K562 (cell line): ENCODE data around the gene GARIN5B. TPM values are rescaled to one million over a fixed set of nuclear protein-coding genes. Genes with fewer than 3 reads are reported as not detected.

Source experiments
- ATF1 ChIP-seq, 2 experiments: fragments of 450-650 bp in 1 of 2; IDR thresholded peaks; 2 replicates each; pipeline ENCODE4 v1.6.1; 2016; ENCODE audit warnings: missing compliant biosample characterization in 1 of 2, missing genetic modification characterization in 1 of 2
- CTBP1 ChIP-seq: fragments of 450-650 bp; IDR thresholded peaks from 2 replicates; pipeline ENCODE4 v1.6.1; 2016; ENCODE audit warnings: borderline replicate concordance
- HDGF ChIP-seq: fragments of 450-650 bp; IDR thresholded peaks from 2 replicates; pipeline ENCODE4 v1.6.1; 2016
- HOXB6 ChIP-seq: fragments of 250-450 bp; sonication (Bioruptor Pico); IDR thresholded peaks from 2 replicates; pipeline ENCODE4 v1.5.1; 2022; ENCODE audit warnings: mild to moderate bottlenecking, borderline replicate concordance
- MGA ChIP-seq: fragments of 450-650 bp; IDR thresholded peaks from 2 replicates; pipeline ENCODE4 v1.6.1; 2016; ENCODE audit warnings: mild to moderate bottlenecking, moderate library complexity
- NR2C1 ChIP-seq, 2 experiments: fragments of 450-650 bp; IDR thresholded peaks; 2 replicates each; pipeline ENCODE4 v1.6.1; 2017; ENCODE audit warnings: mild to moderate bottlenecking in 2 of 2, antibody characterized with exemption in 1 of 2, inconsistent platforms in 1 of 2, missing compliant biosample characterization in 1 of 2, missing genetic modification characterization in 1 of 2
- PBX2 ChIP-seq, 2 experiments: IDR thresholded peaks in 1 of 2; conservative IDR thresholded peaks in 1 of 2; 2 replicates each; pipeline ENCODE4 v1.6.1; 2016; ENCODE audit warnings: low read depth in 2 of 2, mild to moderate bottlenecking in 1 of 2, missing compliant biosample characterization in 1 of 2, missing genetic modification characterization in 1 of 2, moderate library complexity in 1 of 2
- PCBP1 ChIP-seq: fragments of 200-400 bp; formaldehyde crosslinking; IDR thresholded peaks from 2 replicates; pipeline ENCODE4 v1.6.1; 2018; ENCODE audit warnings: mild to moderate bottlenecking, low read depth, low read length; ENCODE audit not compliant: poor library complexity, severe bottlenecking
- TAF7 ChIP-seq: fragments of 450-650 bp; IDR thresholded peaks from 2 replicates; pipeline ENCODE4 v1.6.1; 2016; ENCODE audit warnings: missing genetic modification characterization, missing compliant biosample characterization
- ZBTB2 ChIP-seq: fragments of 450-650 bp; IDR thresholded peaks from 2 replicates; pipeline ENCODE4 v1.6.1; 2016; ENCODE audit warnings: antibody characterized with exemption
- polyA plus RNA-seq, 8 experiments: library from polyadenylated mRNA; depleted of rRNA in 4 of 8; stranded (reverse) in 5 of 8; unstranded in 3 of 8; fragments of >200 nt; fragmentation: Nextera tagmentation in 2 of 8; fragmentation: Illumina TruSeq in 1 of 8; extraction: Ambion mirVana in 2 of 8; extraction: Trizol in 1 of 8; gene quantifications; 2 replicates each; pipeline versions ENCODE4 v1.2.1 to v1.2.3, GENCODE V29; 2011 to 2014; ENCODE audit warnings: inconsistent platforms in 1 of 8, missing spikeins in 1 of 8
- total RNA-seq, 7 experiments: library from RNA; depleted of rRNA in 6 of 7; stranded (reverse); fragments of >200 nt in 6 of 7; fragmentation: Illumina TruSeq in 2 of 7; extraction: Trizol in 2 of 7; gene quantifications; 2 replicates each; pipeline versions ENCODE4 v1.2.1 to v1.2.3, GENCODE V29; 2011 to 2021; ENCODE audit warnings: low replicate concordance in 1 of 7

GARIN5B gene
- total and polyA plus RNA-seq, 9 of the 15 experiments (the other 6 are each of a cell fraction or from before 2014, with no cell fraction given), result not detected

GRCh38 chr19:55369653-55370304 lies 6.7 kb upstream of the GARIN5B start (continued):
- TF ChIP-seq MGA (no peak), HOXB6 (CRISPR knock-in tag) (no peak), NR2C1 (IDR thresholded peaks at IDR 0.05) (no peak), NR2C1 (tag; IDR thresholded peaks at IDR 0.05) (no peak), PCBP1 (peak; percentile 38), PBX2 (CRISPR knock-in tag; IDR thresholded peaks at IDR 0.05; ENCODE audit: low read depth) (no peak), PBX2 (tag; conservative IDR thresholded peaks at IDR 0.05; ENCODE audit: low read depth) (no peak), ZBTB2 (no peak), TAF7 (tag) (no peak), HDGF (no peak), ATF1 (CRISPR knock-in tag; IDR thresholded peaks at IDR 0.05) (no peak), ATF1 (tag; IDR thresholded peaks at IDR 0.05) (no peak), CTBP1 (0 out of 2 replicates have a peak, but pooled peaks have one; percentile 12)
- TF ChIP-seq, all 486 proteins: peak for 8
